GM12874 (cell line): ENCODE results near the gene GRPEL2.

Source experiments
- TF ChIP-seq, protein P1 (sequence below): IDR thresholded peaks from 2 replicates; pipeline ENCODE4 v1.5.1; 2011; ENCODE audit warnings: low read depth, mild to moderate bottlenecking, control low read depth, low read length, moderate library complexity; ENCODE audit not compliant: insufficient read depth

GRPEL2 gene

GRCh38 chr5:149386166-149386565, 40.9 kb downstream of the GRPEL2 start:
- TF ChIP-seq, protein P1, sequence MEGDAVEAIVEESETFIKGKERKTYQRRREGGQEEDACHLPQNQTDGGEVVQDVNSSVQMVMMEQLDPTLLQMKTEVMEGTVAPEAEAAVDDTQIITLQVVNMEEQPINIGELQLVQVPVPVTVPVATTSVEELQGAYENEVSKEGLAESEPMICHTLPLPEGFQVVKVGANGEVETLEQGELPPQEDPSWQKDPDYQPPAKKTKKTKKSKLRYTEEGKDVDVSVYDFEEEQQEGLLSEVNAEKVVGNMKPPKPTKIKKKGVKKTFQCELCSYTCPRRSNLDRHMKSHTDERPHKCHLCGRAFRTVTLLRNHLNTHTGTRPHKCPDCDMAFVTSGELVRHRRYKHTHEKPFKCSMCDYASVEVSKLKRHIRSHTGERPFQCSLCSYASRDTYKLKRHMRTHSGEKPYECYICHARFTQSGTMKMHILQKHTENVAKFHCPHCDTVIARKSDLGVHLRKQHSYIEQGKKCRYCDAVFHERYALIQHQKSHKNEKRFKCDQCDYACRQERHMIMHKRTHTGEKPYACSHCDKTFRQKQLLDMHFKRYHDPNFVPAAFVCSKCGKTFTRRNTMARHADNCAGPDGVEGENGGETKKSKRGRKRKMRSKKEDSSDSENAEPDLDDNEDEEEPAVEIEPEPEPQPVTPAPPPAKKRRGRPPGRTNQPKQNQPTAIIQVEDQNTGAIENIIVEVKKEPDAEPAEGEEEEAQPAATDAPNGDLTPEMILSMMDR, result no peak

- TF ChIP-seq, protein P1, result no peak
Measured at GRCh38 chr5:149387081-149387631, 41.9 kb downstream of the GRPEL2 start.

DNA sequence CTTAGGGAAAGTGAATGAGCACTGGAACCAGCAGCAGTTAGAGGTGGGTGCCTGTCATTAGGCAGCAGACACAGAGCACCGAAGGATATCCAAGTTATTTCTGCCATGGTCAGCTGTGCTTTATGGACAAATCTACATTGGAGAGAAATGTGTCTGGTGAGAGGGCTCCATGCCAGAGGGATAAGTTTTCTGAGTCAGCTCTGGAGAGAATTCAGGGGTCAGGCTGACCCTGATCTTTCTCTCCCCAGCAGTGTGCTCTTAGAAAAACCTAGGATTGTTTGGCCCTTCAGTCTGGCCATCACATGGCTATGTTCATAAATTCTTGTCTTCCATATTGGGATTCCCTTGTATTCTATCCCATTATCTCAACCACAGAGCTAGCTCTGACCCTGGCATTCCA, 42.7 kb downstream of the GRPEL2 start:
- TF ChIP-seq, protein P1, result no peak

- TF ChIP-seq, protein P1, result no peak
Measured at GRCh38 chr5:149388498-149389190, 43.3 kb downstream of the GRPEL2 start.

DNA sequence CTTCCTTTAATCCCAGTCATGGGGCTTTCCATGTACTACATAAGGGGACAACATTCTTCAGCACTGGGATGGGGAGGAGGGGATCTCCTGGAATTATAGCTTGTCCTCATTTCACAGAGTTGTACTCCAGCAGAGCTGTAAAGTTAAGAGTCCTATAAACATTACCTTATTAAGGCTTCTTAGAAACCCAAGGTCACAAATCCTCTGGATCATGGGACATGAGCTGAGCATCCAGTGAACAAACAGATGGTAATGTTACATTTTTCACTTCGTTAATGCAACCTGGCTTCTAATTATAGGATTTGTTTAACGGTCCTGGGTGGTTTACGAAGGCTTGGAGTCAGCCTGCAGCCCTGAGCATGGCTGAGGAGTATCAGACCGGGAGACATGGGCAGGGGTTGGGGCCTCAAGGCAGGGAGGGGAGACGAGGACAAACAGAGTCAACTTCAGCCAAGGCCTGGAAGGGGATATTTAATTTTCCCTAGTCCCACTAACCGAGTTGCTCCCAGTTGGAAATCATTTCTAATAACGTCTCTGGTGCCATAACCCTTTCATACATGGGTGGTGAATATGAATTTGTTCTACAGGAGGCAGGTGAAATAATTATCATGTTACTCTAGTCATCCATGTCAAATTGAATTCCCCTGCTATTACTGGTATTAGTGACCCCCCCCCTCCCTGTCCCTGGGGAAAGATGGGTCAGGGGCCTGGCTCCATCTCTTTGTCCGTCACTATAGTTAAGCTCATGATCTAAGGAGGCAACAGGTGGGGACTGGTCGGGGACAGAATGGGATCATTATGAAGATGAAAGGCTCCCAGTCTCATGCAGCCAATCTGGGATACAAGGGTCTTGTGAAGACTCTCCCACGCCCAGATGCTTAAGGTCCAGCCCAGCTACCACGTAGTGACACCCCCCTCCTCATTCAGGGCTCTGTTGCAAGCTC, 44.5 kb downstream of the GRPEL2 start:
- TF ChIP-seq, protein P1, result no peak

DNA sequence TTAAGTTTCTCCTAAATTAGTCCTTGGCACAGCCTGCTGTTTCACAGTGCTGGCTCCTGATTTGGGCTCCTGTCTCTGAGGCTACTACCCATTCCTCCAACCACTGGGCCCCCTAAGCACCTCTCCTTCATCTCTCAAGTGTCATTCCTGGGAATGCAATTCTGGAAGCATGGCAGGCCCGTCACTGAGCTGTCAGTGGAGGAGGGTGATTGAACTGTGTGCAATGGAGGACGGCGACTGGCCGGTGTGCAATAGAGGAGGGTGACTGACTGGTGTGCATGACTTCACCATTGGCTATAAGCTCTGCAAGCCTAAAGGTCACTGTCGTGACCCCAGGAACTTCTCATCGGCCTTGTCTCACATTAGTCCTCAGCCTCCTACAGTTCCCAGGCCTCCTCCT, 46.2 kb downstream of the GRPEL2 start:
- TF ChIP-seq, protein P1, result no peak

DNA sequence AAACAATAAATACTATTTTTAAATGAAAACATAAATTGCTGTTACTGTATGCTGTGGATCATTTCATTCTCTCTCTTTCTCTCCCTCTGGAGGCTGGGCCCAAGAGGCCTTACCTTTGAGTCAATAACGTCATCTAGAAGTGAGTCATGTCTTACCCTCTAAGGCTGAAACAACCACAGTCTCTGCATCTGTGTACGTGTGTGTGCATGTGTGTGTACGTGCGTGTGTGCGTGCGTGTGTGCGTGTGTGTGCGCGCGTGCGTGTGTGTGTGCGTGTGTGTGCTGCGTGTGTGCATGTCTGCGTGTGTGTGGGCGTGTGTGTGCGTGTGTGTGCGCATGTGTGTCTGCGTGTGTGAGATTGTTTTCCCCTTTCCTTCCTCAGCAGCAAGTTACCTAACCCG, 47.4 kb downstream of the GRPEL2 start:
- TF ChIP-seq, protein P1, result no peak
